Activated T-cell treated with anti-CD3 and anti-CD28 coated beads, Interleukin-2, amount 50 U/mL, for 4 hours (primary cell): Measurements from ENCODE around the gene STARD5. TPM values are rescaled to one million over a fixed set of nuclear protein-coding genes. Genes with fewer than 3 reads are reported as not detected.

Experiments used
- ATAC-seq, 2 donors: fragments of 200-7000 bp; cut with Tn5 transposase; one replicate each; pipeline ENCODE4 v1.10.0; 2021
- DNase-seq: peaks from one replicate; pipeline ENCODE4 v3.0.0-alpha.2; 2020
- H3K27me3 Mint-ChIP-seq: one replicate; pipeline ENCODE4 v1.8.0; 2021; ENCODE audit warnings: low read depth, mixed read lengths
- H3K36me3 Mint-ChIP-seq: one replicate; pipeline ENCODE4 v1.8.0; 2022; ENCODE audit warnings: mixed read lengths; ENCODE audit not compliant: insufficient read depth
- H3K4me1 Mint-ChIP-seq: one replicate; pipeline ENCODE4 v1.8.0; 2021; ENCODE audit warnings: low read depth, mixed read lengths
- H3K4me3 Mint-ChIP-seq: one replicate; pipeline ENCODE4 v1.8.0; 2021; ENCODE audit warnings: mild to moderate bottlenecking, moderate library complexity, mixed read lengths
- H3K9me3 Mint-ChIP-seq: one replicate; pipeline ENCODE4 v1.8.0; 2021; ENCODE audit warnings: mixed read lengths
- total RNA-seq, 3 donors: library from RNA; stranded (reverse); gene quantifications; one replicate each; pipeline ENCODE4 v1.2.1, GENCODE V29; 2021

The STARD5 gene
- total RNA-seq, 3 donors from 2014 or later = 2.8 to 5.3 (median 3.7) TPM

GRCh38 chr15:81263477-81263876, 60.5 kb downstream of the STARD5 start:
- Mint-ChIP-seq H3K4me3 (no peak overlapping the region), H3K27me3 (peaks cover 2% of the 10 kb centered on the region), H3K4me1 (peaks cover 16% of the 10 kb centered on the region), H3K9me3 (no peaks in the 10 kb centered on the region), H3K36me3 (peaks cover 1% of the 10 kb centered on the region)
- DNase-seq = no peak
- no peak for ATAC-seq

DNA sequence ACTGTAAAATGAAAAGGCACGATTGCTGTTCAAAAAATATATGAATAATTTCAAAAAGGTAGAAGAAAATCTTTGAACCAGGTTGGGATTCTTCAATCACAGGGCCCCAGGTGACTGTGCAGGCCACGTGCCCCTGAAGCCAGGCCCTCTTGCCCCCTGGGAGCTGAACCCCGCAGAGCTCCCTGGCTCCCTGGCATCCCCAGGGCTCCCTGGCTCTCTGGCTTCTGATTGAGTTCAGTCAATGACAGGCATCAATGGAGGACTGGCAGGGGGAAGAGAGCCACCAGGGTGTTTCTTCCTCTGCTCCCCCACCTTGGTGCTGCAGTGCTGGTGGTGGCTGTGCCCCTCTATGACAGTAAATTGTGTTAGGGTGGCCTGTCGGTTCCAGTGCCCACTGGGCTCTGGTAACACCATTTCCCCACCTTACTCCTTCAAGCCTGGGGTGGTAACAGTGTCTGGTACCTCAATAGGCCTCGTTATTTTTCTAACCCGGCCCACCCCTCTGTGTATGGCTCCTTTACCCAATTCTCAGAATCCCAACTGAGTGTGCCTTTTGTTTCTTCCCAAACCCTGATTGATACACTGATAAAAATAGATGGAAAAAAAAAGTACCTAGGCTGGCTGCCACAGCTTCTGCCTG, 62.6 kb downstream of the STARD5 start:
- H3K4me1 Mint-ChIP-seq = peaks cover 12% of the 10 kb centered on the region
- peaks cover 1% of the 10 kb centered on the region for H3K36me3 Mint-ChIP-seq
- ATAC-seq (no peak), DNase-seq (no peak)
- H3K9me3 Mint-ChIP-seq = no peaks in the 10 kb centered on the region
- H3K4me3 Mint-ChIP-seq = no peak overlapping the region
- peaks cover 2% of the 10 kb centered on the region for H3K27me3 Mint-ChIP-seq

- no peak for ATAC-seq
- Mint-ChIP-seq H3K27me3 (peaks cover 2% of the 10 kb centered on the region), H3K4me1 (no peaks in the 10 kb centered on the region), H3K4me3 (no peak overlapping the region), H3K9me3 (no peaks in the 10 kb centered on the region), H3K36me3 (peaks cover 1% of the 10 kb centered on the region)
- DNase-seq = no peak
These were observed 64.1 kb downstream of the STARD5 start for GRCh38 chr15:81259760-81260298.

Other genes starting within 250 kb of the STARD5 start
- gene CFAP161, start 189.9 kb downstream of the STARD5 start, total RNA-seq = not detected
- gene IL16, start 127.3 kb downstream of the STARD5 start, total RNA-seq = 10 to 100 TPM; 43.5 to 57.6 (median 45.0) TPM
- gene TMC3, start 50.1 kb upstream of the STARD5 start, total RNA-seq = not detected